H1 (cell line): Measurements from ENCODE around the gene ATPAF2. TPM values are rescaled to one million over a fixed set of nuclear protein-coding genes. Genes with fewer than 3 reads are reported as not detected.

ENCODE experiments used
- BRCA1 ChIP-seq: IDR thresholded peaks from 2 replicates; pipeline ENCODE4 v1.6.1; 2012; ENCODE audit warnings: low read depth, low read length, improper control_type of control experiment
- CHD7 ChIP-seq: fragments of 300-600 bp; sonication (generic); IDR thresholded peaks from 2 replicates; pipeline ENCODE4 v1.7.1; 2012; ENCODE audit warnings: low read length, moderate library complexity, mild to moderate bottlenecking, inconsistent platforms; ENCODE audit not compliant: insufficient replicate concordance
- CTCF ChIP-seq, 3 experiments: IDR thresholded peaks; 1 replicate in 2 of 3; 2 replicates in 1 of 3; pipeline versions ENCODE4 v1.5.1 to v1.6.1; 2011; ENCODE audit warnings: low read length in 3 of 3, mild to moderate bottlenecking in 3 of 3, inconsistent platforms in 2 of 3, low read depth in 1 of 3, moderate library complexity in 1 of 3; ENCODE audit not compliant: insufficient read depth in 1 of 3; ENCODE audit errors: control extremely low read depth in 1 of 3
- EGR1 ChIP-seq: IDR thresholded peaks from 2 replicates; pipeline ENCODE4 v1.6.1; 2011; ENCODE audit warnings: low read depth, low read length, borderline replicate concordance
- JUN ChIP-seq: IDR thresholded peaks from 2 replicates; pipeline ENCODE4 v1.6.1; 2011; ENCODE audit warnings: low read depth, mild to moderate bottlenecking, improper control_type of control experiment, low read length
- KDM5A ChIP-seq: fragments of 200-600 bp; IDR thresholded peaks from 2 replicates; pipeline ENCODE4 v1.7.1; 2012; ENCODE audit warnings: mild to moderate bottlenecking, low read length, inconsistent platforms, mixed read lengths
- TAF7 ChIP-seq: optimal IDR thresholded peaks from 2 replicates; pipeline ENCODE3; 2011; ENCODE audit warnings: low read depth, mild to moderate bottlenecking, inconsistent platforms, low read length, moderate library complexity, borderline replicate concordance
- polyA plus RNA-seq, 7 experiments: library from polyadenylated mRNA; depleted of rRNA in 3 of 7; stranded (reverse) in 5 of 7; unstranded in 2 of 7; fragments of >200 nt in 5 of 7; fragments of 200-250 nt in 2 of 7; gene quantifications; 1 replicate in 5 of 7; 2 replicates in 1 of 7; 4 replicates in 1 of 7; pipeline versions ENCODE4 v1.2.1 to v1.2.3, GENCODE V29; 2011 to 2013; ENCODE audit warnings: missing spikeins in 2 of 7, mixed read lengths in 2 of 7
- total RNA-seq: library from RNA; stranded (reverse); fragmentation: NEBNext Ultra II Directional; extraction: Animal tissue kit (Norgen Biotek cat#: 25700); gene quantifications from 2 replicates; pipeline ENCODE4 v1.2.1, GENCODE V29; 2021

The ATPAF2 gene
- total and polyA plus RNA-seq, 2 of the 8 experiments (the other 6 are each of a cell fraction or from before 2014, with no cell fraction given): 19.6 to 22.9 TPM

GRCh38 chr17:18028114-18028951 lies 10.6 kb downstream of the ATPAF2 start (continued):
- TF ChIP-seq CHD7: no peak
- no peak for TF ChIP-seq CTCF (IDR thresholded peaks at IDR 0.05; ENCODE audit: control extremely low read depth in 1 of 3, insufficient read depth in 1 of 3, low read depth in 1 of 3, low read length in 3 of 3)
- TF ChIP-seq KDM5A: no peak
- TF ChIP-seq JUN: no peak
- no peak for TF ChIP-seq BRCA1
- TF ChIP-seq EGR1: no peak
- TF ChIP-seq TAF7: no peak
